HG03354 (cell line): ENCODE data around the gene HOXD3.

Experiments used
- ATAC-seq: cut with Tn5 transposase; IDR thresholded peaks from one replicate; pipeline ENCODE4 v1.9.1; 2021; ENCODE audit warnings: mild to moderate bottlenecking; ENCODE audit not compliant: unreplicated experiment, poor library complexity, severe bottlenecking

Gene HOXD3

DNA sequence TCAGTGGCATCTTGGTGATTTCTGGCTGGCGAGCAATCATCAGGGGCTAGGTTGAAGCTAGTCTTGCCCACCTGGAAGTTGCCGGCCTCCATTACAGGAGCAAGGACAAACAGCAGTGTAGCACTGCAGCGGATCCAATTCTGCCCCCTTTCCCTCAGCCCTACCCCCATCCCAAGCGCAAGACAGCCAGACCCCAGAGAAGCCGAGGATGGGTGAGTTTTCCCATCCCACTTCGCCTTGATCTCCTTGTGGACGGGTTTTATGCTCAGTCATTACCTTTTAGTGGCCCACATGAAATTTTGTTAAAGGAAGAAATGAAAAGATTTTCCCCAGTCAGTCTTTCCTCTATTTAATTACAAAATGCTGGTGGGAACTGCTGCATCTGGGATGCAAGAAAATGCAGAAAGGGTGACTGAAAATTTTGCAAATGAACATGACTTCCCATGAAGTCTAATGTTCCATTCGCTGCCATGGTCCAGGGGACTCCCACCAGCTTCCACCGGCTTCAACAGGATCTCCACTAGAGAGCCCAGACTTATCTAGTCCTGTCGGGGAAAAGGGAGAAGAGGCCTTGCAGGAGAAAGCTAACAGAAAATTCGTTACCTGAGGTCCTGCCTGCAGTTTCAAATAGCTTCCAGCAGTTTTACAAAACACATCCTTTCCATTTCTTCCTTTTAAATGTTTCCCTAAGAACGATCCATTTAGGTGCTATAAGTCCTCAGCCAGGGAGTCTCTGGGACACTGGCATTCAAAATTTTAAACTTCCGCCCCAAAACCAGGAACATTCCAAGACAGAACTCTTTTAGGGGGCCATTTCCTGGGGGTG, 36.5 kb upstream of the HOXD3 start:
- ATAC-seq, result no peak

DNA sequence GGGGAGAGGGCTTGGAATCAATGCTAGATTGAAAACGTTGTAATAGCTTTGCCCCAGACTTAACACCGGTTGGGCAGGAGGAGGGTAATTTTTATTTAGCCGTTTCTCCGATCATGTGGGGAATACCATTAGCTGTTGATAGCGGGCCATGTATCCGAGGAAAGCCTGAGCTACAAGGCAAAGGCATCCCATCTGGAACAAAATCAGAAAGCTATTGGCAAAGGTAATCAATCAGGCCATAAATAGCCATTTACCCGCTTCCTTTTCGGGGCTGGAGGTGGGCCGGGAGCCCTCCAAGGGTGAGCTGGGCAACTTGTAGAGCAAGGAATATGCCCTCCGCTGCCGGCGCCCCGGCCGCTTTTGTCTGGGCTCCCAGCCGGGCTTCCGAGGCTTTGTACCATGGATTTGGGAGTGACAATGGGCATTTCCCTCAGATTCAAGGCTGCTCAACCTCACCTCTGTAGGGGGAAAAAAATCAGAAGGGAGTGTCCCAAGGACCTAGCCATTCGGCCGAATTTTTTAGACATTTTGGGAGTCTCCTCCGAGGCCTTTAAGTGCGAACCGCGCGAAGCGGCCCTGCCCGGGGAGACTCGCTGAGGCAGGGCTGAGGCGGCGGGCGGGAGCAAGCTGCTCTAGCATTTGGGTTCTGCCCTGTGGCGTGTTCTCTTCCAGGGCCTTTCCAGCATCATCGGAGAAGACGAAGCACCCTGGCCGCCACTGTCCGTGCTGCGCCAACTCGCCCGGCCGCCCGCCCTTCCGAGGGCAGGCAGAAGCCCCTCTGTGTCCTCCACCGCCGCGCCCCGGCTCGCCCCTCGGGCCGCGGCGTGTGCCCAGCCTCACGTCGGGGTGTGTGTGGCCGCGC, 35.7 kb upstream of the HOXD3 start:
- no peak for ATAC-seq

DNA sequence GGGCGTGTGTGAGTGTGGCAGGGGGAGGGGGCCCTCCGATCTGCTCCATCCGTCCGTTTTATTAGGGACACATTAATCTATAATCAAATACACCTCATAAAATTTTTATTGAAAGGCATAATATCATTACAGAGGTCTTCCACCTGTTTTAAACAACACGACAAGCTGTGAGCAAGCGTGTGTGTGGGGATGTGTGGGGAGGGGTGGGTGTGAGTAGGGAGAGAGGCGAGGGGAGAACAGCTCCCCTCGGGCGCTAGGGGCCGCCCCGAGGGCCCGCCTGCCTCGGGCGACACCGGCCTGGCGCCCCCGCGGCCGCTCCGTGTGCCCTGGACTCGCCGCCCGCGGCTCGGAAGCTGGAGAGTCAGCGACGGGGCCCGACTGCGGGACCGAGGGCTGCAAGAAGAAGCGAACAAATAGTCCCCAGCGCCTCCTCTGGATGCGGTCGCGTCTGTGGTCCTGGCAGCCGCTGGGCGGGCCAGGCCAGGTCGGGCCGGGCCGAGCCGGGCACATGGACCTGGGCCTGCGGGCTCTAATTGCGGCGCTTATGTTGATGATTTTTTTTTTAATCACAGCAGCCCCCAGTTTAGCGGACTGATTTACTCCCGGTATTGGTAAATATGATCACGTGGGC, 34.9 kb upstream of the HOXD3 start:
- no peak for ATAC-seq

GRCh38 chr2:176122683-176123410, 34.3 kb upstream of the HOXD3 start, which contains the start of gene HOXD9:
Gene HOXD9 (plus strand): TSS chr2:176122719. CDS start chr2:176122769, 50 bp downstream.
- no peak for ATAC-seq

DNA sequence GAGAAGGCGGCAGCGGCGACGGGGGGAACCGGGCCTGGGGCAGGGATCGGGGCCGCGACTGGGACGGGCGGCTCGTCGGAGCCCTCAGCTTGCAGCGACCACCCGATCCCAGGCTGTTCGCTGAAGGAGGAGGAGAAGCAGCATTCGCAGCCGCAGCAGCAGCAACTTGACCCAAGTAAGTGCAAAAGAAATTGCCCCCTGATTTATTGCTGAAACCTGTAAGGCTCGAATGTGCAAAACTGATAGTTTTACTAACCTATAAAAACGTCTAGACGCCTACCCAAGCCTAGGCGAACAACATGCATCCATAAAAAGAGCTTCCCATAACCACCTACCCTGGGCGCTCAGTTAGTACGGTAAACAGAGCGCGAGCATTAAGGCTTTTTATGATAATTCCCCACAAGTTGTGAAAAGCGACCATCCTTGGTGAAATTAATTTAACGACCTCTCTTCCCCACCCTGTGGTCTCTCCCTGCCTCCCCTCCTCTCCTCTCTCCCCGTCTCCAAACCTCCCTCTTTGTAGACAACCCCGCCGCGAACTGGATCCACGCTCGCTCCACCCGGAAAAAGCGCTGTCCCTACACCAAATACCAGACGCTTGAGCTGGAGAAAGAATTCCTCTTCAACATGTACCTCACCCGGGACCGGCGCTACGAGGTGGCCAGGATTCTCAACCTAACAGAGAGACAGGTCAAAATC, 33.5 kb upstream of the HOXD3 start:
- no peak for ATAC-seq

GRCh38 chr2:176124110-176124946, 32.8 kb upstream of the HOXD3 start:
- no peak for ATAC-seq

GRCh38 chr2:176124947-176125771, 31.9 kb upstream of the HOXD3 start:
- no peak for ATAC-seq

- no peak for ATAC-seq
These were observed 31.4 kb upstream of the HOXD3 start for GRCh38 chr2:176125772-176126054.

DNA sequence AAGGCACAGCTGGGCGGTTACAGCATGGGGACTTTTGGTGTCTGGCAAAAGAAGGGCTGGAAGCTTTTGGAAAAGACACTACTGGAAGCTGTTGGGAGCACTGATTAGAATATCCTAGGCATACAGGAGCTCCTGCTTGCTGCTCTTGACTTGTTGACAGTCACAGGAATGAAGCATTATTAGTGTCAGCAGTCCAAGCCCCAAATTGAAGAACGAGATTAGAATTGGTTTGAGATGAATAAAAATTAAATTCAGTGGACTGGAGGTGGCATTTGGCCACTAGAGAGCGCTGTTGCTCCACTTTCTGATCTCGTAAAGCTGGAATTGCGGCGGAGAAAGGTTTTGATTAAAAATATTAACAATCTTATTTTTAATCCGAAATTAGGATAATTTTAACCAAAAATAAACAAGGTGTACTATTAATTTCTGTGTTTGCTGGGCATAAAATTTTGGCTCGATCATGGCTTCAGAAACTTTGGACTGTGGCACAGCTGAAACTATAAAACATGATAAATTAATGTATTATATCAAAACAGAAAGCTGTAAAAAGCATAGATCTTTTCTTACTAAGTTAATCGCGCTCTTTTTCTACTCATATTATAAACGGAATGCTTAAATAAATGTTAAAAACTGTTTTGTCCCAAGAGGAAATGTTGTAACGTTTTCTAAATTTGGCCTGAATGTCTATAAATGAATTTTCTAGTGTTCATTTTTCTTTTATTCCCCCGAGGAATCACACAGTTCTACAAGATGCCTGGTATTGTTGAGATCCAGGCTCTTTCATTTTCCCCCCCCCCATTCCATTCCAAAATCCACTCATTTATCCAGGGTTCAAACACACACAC, 30.0 kb upstream of the HOXD3 start:
- ATAC-seq, result no peak

GRCh38 chr2:176127774-176128072, 29.4 kb upstream of the HOXD3 start:
- ATAC-seq, result no peak

DNA sequence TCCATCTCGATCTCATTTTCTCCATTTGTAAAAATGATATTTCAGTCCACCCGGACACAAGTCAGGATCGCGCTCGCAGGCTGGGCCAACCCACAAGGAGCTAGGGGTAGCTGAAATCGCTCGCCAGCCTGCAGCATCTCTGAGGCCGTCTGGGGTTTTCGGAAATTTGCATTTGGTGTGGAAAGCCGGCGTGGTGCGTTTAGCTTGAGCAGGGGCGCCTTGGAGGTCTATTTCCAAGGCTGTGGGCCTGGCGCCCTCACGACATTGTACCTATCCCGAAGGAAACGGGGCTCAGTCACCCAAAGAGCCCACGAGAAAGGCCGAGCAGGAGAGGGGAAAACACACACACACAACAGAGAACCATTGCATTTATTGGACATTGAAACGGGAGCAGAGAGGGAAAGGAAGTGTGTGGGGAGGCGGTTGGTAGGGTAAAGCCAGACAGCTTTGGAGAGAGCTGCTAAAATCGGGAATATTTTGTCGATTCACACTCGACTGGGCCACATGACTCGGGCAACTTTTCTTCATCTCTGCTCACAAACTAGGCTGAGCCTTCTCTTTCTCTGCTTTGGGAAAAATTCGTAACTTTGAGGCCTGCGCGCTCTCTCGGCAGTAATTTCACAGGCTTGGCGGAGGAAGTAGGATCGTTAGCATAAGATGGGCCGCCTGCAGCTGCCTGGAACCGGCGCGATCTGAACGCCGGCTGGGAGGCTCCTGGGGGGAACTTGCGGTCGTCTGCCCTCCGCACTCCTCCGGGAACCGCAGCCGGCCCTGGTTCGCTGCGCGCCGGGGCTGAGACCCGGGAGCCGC, 28.7 kb upstream of the HOXD3 start:
- ATAC-seq, result no peak

- ATAC-seq, result no peak
These were observed 27.9 kb upstream of the HOXD3 start, which contains the start of gene HOXD8 for GRCh38 chr2:176128982-176129796. Gene HOXD8 (plus strand): TSS chr2:176129705. CDS start chr2:176130367, 662 bp downstream.

- ATAC-seq, result no peak
These were observed 27.3 kb upstream of the HOXD3 start for GRCh38 chr2:176129813-176130146.

DNA sequence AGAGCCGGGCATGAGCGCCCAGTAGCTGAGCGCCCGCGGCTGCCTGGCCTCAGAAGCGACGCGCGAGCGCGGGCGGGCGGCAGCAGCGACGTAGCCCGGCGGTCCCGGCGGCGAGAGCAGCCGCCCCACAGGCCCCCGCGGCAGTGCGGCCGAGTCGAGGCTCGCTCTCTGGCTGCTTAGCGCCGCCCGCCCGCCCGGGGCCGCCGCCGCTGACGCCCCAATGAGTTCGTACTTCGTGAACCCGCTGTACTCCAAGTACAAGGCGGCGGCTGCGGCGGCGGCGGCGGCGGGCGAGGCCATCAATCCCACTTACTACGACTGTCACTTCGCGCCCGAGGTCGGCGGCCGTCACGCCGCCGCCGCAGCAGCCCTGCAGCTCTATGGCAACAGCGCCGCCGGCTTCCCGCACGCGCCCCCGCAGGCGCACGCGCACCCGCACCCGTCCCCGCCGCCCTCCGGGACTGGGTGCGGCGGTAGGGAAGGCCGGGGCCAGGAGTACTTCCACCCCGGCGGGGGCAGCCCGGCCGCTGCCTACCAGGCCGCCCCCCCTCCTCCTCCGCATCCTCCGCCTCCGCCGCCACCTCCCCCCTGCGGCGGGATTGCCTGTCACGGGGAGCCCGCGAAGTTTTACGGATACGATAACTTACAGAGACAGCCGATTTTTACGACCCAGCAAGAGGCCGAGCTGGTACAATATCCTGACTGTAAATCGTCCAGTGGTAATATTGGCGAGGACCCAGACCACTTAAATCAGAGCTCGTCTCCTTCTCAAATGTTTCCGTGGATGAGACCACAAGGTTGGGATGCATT, 26.8 kb upstream of the HOXD3 start:
- no peak for ATAC-seq
